HG02970 (cell line): ENCODE data around the gene TMEM87B.
"Not testable (repeated sequence)": the region's sequence is repeated elsewhere in the genome, so short reads cannot be mapped to it uniquely, and the experiment has no call there.

Source experiments
- ATAC-seq: cut with Tn5 transposase; IDR thresholded peaks from one replicate; pipeline ENCODE4 v1.9.1; 2021; ENCODE audit warnings: mild to moderate bottlenecking, moderate library complexity, moderate number of reproducible peaks; ENCODE audit not compliant: unreplicated experiment, low FRiP score

Gene TMEM87B

GRCh38 chr2:112113354-112113753 lies 58.3 kb downstream of the TMEM87B start:
- ATAC-seq: not testable (repeated sequence)

- no peak for ATAC-seq
These were observed 63.1 kb downstream of the TMEM87B start for GRCh38 chr2:112118148-112118547.

GRCh38 chr2:112121682-112122254 lies 66.7 kb downstream of the TMEM87B start:
- ATAC-seq: no peak

- no peak for ATAC-seq
These were observed 74.0 kb downstream of the TMEM87B start for GRCh38 chr2:112129060-112129459.

GRCh38 chr2:112133344-112133743 lies 78.3 kb downstream of the TMEM87B start:
- no peak for ATAC-seq

- no peak for ATAC-seq
These were observed 79.1 kb downstream of the TMEM87B start for GRCh38 chr2:112134120-112134519.

GRCh38 chr2:112136096-112136495 lies 81.0 kb downstream of the TMEM87B start:
- no peak for ATAC-seq

GRCh38 chr2:112137516-112138158 lies 82.6 kb downstream of the TMEM87B start:
- ATAC-seq: no peak

- ATAC-seq: no peak
These were observed 83.3 kb downstream of the TMEM87B start, which contains the start of gene FBLN7 for GRCh38 chr2:112138159-112139032. TSS of gene FBLN7 (plus strand) at chr2:112138385. CDS start at chr2:112138656, 271 bp downstream.

GRCh38 chr2:112139033-112139614 lies 84.1 kb downstream of the TMEM87B start:
- ATAC-seq: not testable (repeated sequence)

- not testable (repeated sequence) for ATAC-seq
These were observed 84.7 kb downstream of the TMEM87B start for GRCh38 chr2:112139661-112140204.

- no peak for ATAC-seq
These were observed 85.2 kb downstream of the TMEM87B start for GRCh38 chr2:112140205-112140802.

- no peak for ATAC-seq
These were observed 86.0 kb downstream of the TMEM87B start for GRCh38 chr2:112140899-112141625.

GRCh38 chr2:112141626-112142007 lies 86.5 kb downstream of the TMEM87B start:
- ATAC-seq: no peak

GRCh38 chr2:112142525-112143078 lies 87.5 kb downstream of the TMEM87B start:
- ATAC-seq: no peak

GRCh38 chr2:112143150-112143549 lies 88.1 kb downstream of the TMEM87B start:
- ATAC-seq: no peak

GRCh38 chr2:112144966-112145365 lies 89.9 kb downstream of the TMEM87B start:
- no peak for ATAC-seq

GRCh38 chr2:112147382-112148168 lies 92.5 kb downstream of the TMEM87B start:
- ATAC-seq: no peak

- no peak for ATAC-seq
These were observed 93.4 kb downstream of the TMEM87B start for GRCh38 chr2:112148477-112148876.
